Suppressor macrophage (primary cell): ENCODE measurements around the gene DEAF1.
A peak's percentile ranks its signal among the peaks of the same experiment; 100 is the strongest.
"Not testable (repeated sequence)": the region's sequence is repeated elsewhere in the genome, so short reads cannot be mapped to it uniquely, and the experiment has no call there.

Experiments used
- DNase-seq, 4 experiments: peaks; one replicate each; pipeline ENCODE4 v3.0.0-alpha.2; 2020 to 2022
- total RNA-seq, 17 experiments: gene quantifications; one replicate each; lab custom pipeline; 2026; ENCODE audit warnings: mixed read lengths in 6 of 17, inconsistent platforms in 3 of 17; lab: John Stamatoyannopoulos, UW

Gene DEAF1, protein sequence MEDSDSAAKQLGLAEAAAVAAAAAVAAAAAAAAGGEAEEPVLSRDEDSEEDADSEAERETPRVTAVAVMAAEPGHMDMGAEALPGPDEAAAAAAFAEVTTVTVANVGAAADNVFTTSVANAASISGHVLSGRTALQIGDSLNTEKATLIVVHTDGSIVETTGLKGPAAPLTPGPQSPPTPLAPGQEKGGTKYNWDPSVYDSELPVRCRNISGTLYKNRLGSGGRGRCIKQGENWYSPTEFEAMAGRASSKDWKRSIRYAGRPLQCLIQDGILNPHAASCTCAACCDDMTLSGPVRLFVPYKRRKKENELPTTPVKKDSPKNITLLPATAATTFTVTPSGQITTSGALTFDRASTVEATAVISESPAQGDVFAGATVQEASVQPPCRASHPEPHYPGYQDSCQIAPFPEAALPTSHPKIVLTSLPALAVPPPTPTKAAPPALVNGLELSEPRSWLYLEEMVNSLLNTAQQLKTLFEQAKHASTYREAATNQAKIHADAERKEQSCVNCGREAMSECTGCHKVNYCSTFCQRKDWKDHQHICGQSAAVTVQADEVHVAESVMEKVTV
- total RNA-seq: 9.9 to 30.5 (median 14.4) reads per million in 17 experiments

- DNase-seq: peak; percentile 99 to 100 (median 100)
Observed at GRCh38 chr11:694563-695287, at the start of gene DEAF1. Gene DEAF1, minus strand, starts transcription at chr11:695222. Its CDS starts 175 bp downstream, at chr11:695047.

GRCh38 chr11:742571-743201, 47.7 kb upstream of the DEAF1 start:
- no peak for DNase-seq

- no peak for DNase-seq
Observed at GRCh38 chr11:742156-742546, 47.1 kb upstream of the DEAF1 start.

DNA sequence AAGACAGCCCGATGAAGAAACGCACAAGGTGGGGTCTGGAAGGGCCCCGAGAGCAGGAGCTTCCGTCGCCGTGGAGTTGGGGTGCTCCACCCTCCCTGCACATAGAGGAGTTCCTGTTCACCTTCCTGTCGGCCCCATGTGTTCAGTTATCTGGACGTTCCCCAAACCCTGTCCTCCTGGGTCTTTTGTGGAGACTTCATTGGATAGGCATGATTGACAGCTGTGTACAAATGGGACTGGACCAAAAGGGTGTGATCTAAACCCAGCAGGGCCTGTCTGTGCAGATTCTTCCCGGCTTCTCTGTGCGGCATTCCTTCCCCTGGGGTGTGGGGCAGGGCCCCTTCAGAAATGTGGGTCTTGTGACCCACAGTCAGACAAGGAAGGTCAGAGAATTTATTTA, 42.9 kb upstream of the DEAF1 start:
- peak in 1 of 4 experiments; percentile 18 for DNase-seq

- peak in 3 of 4 experiments; percentile 19 to 41 (median 36) for DNase-seq
Observed at GRCh38 chr11:737366-737765, 42.3 kb upstream of the DEAF1 start.

DNA sequence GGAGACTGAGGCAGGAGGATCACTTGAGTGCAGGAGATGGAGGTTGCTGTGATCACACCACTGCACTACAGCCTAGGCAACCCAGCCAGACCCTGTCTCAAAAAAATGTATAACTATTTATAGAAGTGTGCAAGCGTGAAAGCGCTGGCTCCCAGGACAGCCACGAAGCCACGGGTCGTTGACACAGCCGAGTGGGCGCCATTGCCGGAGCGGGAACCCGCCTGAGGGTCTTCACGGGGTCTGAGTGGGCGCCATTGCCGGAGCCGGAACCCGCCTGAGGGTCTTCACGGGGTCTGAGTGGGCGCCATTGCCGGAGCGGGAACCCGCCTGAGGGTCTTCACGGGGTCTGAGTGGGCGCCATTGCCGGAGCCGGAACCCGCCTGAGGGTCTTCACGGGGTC, 39.5 kb upstream of the DEAF1 start:
- DNase-seq: not testable (repeated sequence)

GRCh38 chr11:733072-733471, 38.0 kb upstream of the DEAF1 start:
- DNase-seq: no peak

DNA sequence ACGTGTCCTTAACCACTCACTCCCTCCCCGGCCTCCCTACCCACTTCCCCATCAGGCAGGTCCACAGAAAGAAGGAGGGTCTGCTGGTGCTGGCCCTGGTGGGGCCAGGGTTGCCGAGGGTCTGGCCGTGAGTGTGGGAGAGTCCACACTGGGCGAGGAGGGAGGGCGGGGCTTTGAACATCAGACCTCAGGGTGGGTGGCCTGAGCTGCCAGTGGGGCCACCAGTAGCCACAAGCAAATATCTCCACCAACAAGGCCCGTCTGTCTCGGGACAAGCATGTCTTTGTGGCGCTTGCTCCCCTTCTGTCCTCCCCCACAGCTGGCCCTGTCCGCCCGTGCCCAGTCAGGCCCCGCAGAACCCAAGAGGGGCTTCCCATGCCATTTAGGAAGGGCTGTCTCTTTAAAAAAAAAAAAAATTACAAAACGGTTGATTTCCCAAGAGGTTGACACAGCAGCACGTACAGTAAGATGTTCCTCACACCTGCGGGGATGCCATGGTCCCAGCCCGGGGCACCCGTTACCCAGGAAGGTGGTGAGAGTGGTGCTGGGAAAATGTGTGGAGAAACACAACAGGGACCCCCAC, 34.6 kb upstream of the DEAF1 start:
- DNase-seq: no peak

DNA sequence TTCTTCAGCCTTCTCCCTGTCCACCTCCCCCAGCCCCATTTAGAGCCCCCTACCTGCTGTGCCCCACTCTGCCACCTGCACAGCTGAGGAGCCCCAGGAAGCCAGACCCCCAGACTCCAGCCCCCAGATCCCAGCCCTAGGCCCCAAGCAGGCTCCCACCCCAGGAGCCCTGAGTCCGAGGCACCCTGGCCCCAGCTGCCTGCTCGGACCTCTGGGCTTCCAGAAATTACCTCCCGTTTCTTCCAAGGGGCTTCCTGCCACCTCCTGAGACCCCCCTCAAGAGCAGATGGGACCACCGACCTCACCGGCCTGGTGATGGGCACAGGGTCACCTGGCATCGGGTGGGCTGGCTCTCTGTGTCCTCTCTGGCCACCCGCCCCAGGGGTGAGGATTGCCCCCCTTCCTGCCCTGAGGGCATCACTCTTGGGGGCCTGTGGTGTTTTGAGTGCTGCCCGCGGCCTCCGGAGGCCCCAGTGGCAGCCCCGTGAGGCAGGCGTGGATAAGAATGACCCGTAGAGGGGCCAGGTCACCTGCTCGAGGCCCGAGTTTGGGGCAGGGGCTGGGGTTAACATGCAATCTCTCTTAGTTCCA, 34.0 kb upstream of the DEAF1 start:
- DNase-seq: no peak

- peak; percentile 82 to 93 (median 86) for DNase-seq
Observed at GRCh38 chr11:727859-728748, 33.1 kb upstream of the DEAF1 start.

DNA sequence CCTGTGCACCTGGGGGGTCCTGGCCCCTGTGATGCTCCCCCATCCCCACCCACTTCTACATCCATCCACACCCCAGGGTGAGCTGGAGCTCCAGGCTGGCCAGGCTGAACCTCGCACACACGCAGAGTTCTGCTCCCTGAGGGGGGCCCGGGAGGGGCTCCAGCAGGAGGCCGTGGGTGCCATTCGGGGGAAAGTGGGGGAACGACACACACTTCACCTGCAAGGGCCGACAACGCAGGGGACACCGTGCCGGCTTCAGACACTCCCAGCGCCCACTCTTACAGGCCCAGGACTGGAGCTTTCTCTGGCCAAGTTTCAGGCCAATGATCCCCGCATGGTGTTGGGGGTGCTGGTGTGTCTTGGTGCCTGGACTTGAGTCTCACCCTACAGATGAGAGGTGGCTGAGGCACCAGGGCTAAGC, 32.3 kb upstream of the DEAF1 start:
- DNase-seq: no peak

- DNase-seq: peak; percentile 34 to 68 (median 54)
Observed at GRCh38 chr11:726278-727220, 31.5 kb upstream of the DEAF1 start.

DNA sequence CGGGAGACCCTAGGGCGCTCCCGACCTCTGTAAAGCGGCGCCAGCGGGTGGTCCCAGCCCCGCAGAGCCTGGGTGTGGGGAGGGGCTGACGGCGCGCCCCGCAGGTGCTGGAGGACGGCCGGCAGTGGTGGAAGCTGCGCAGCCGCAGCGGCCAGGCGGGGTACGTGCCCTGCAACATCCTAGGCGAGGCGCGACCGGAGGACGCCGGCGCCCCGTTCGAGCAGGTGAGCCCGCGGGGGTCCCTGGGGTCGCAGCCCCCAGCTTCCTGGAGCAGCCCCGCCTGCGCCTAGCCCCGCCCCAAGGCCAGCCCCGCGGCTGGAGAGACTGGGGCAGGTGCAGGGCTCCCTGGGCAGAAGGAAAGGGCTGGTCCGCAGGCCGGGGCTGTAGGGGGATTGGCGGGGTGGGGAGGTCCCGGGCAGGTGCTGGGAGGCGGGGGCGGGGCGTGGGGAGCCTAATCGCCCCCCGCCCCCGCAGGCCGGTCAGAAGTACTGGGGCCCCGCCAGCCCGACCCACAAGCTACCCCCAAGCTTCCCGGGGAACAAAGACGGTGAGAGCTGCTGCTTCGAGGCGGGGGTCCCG, 30.7 kb upstream of the DEAF1 start:
- DNase-seq: no peak

- no peak for DNase-seq
Observed at GRCh38 chr11:724778-725386, 29.9 kb upstream of the DEAF1 start.

DNA sequence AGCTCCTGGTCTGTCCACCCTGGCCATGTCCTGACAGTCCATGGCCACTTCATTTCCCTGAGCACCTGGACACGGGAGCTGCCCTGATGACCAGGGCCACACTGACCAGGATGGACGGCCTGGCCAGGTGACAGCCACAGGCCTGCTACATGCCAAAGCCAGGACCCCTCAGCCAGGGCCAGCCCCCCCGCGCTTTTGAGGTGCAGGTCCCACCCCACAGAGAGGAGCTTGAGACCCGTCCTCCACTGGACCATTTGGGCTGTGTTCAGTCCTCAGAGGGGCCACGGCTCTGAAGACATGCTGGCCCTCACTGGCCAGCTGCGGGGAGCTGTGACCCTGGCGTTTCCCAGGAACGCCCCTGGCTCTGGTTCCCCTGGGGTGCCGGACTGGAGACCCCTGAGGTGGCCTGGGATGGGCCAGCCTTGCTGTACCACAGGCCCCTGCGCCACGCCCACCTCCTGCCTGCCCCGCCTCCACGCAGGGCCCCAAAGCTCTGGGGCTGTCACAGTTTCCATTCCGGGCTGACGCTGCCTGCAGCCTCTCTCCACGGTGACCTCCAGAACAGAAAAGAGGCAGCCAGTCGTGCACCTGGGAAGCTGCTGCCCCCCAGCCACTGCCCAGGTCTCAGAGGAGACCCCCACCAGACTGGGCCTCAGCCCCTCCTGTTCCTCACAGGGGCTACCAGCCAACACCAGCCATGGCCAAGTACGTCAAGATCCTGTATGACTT, 29.2 kb upstream of the DEAF1 start:
- DNase-seq: no peak

GRCh38 chr11:723120-723883, 28.3 kb upstream of the DEAF1 start:
- DNase-seq: peak; percentile 61 to 79 (median 69)

- no peak for DNase-seq
Observed at GRCh38 chr11:722346-722811, 27.4 kb upstream of the DEAF1 start.
